HepG2 (cell line): ENCODE results near the gene ELF1. TPM values are rescaled to one million over a fixed set of nuclear protein-coding genes. Genes with fewer than 3 reads are reported as not detected.

Experiments used
- EP300 ChIP-seq, 3 experiments: sonication (generic) in 1 of 3; formaldehyde crosslinking in 1 of 3; IDR thresholded peaks; 2 replicates each; pipeline versions ENCODE4 v1.5.1 to v1.6.1; 2011 to 2020; ENCODE audit warnings: low read depth in 2 of 3, low read length in 2 of 3, borderline replicate concordance in 1 of 3, improper control_type of control experiment in 1 of 3, mild to moderate bottlenecking in 1 of 3, missing genetic modification reagents in 1 of 3, moderate library complexity in 1 of 3
- ESRRA ChIP-seq: sonication (generic); formaldehyde crosslinking; IDR thresholded peaks from 2 replicates; pipeline ENCODE4 v1.5.1; 2020; ENCODE audit warnings: mild to moderate bottlenecking, low read depth, missing genetic modification reagents
- FOXP1 ChIP-seq, 2 experiments: fragments of 450-650 bp in 1 of 2; IDR thresholded peaks; 2 replicates each; pipeline ENCODE4 v1.6.1; 2017 to 2018; ENCODE audit warnings: antibody characterized with exemption in 1 of 2
- HNF4A ChIP-seq: sonication (generic); formaldehyde crosslinking; IDR thresholded peaks from 2 replicates; pipeline ENCODE4 v1.4.0; 2020; ENCODE audit warnings: missing genetic modification reagents
- MAF1 ChIP-seq: sonication (generic); formaldehyde crosslinking; IDR thresholded peaks from 2 replicates; pipeline ENCODE4 v1.5.0; 2020; ENCODE audit warnings: missing genetic modification reagents, borderline replicate concordance
- MAFK ChIP-seq, 2 experiments: IDR thresholded peaks in 1 of 2; conservative IDR thresholded peaks in 1 of 2; 2 replicates each; pipeline ENCODE4 v1.6.1; 2011; ENCODE audit warnings: improper control_type of control experiment in 2 of 2, low read length in 2 of 2
- MIER3 ChIP-seq: IDR thresholded peaks from 2 replicates; pipeline ENCODE4 v1.6.1; 2016; ENCODE audit warnings: missing compliant biosample characterization, borderline replicate concordance
- NFYC ChIP-seq: IDR thresholded peaks from 2 replicates; pipeline ENCODE4 v1.6.1; 2016; ENCODE audit warnings: missing genetic modification reagents, missing compliant biosample characterization
- RAD51 ChIP-seq: fragments of 450-650 bp; IDR thresholded peaks from 2 replicates; pipeline ENCODE4 v1.6.1; 2016; ENCODE audit warnings: borderline replicate concordance
- SP4 ChIP-seq: sonication (generic); formaldehyde crosslinking; IDR thresholded peaks from 2 replicates; pipeline ENCODE4 v1.8.1; 2023; ENCODE audit warnings: mild to moderate bottlenecking, missing genetic modification reagents
- ZBTB1 ChIP-seq: sonication (generic); formaldehyde crosslinking; IDR thresholded peaks from 2 replicates; pipeline ENCODE4 v1.4.0; 2020; ENCODE audit warnings: missing genetic modification reagents, borderline replicate concordance
- ZFP1 ChIP-seq: IDR thresholded peaks from 2 replicates; pipeline ENCODE4 v1.6.1; 2016
- ZNF709 ChIP-seq: sonication (generic); formaldehyde crosslinking; IDR thresholded peaks from 2 replicates; pipeline ENCODE4 v1.5.0; 2020; ENCODE audit warnings: mild to moderate bottlenecking, missing genetic modification reagents
- polyA plus RNA-seq, 8 experiments: library from polyadenylated mRNA; depleted of rRNA in 3 of 8; stranded (reverse) in 7 of 8; unstranded in 1 of 8; fragments of >200 nt; fragmentation: Illumina TruSeq in 4 of 8; extraction: Trizol in 4 of 8; gene quantifications; 2 replicates each; pipeline versions ENCODE4 v1.2.1 to v1.2.3, GENCODE V29; 2011 to 2016; ENCODE audit warnings: low read depth in 4 of 8, missing spikeins in 1 of 8, mixed read lengths in 1 of 8; ENCODE audit not compliant: insufficient read depth in 1 of 8
- total RNA-seq, 5 experiments: library from RNA; depleted of rRNA; stranded (reverse); fragments of >200 nt; fragmentation: Illumina TruSeq; extraction: Trizol; gene quantifications; 2 replicates each; pipeline ENCODE4 v1.2.3, GENCODE V29; 2016; ENCODE audit warnings: low read depth in 1 of 5
- TF ChIP-seq, protein P1 (sequence below): sonication (generic); formaldehyde crosslinking; IDR thresholded peaks from 2 replicates; pipeline ENCODE4 v1.4.0; 2020; ENCODE audit warnings: missing genetic modification reagents
- TF ChIP-seq, protein P2 (sequence below): sonication (generic); formaldehyde crosslinking; IDR thresholded peaks from 2 replicates; pipeline ENCODE4 v1.8.0; 2022; ENCODE audit warnings: missing genetic modification reagents, low read depth, mild to moderate bottlenecking, borderline replicate concordance
- TF ChIP-seq, protein P3 (sequence below): IDR thresholded peaks from 2 replicates; pipeline ENCODE4 v1.6.1; 2016
- TF ChIP-seq, protein P4 (sequence below): sonication (generic); formaldehyde crosslinking; IDR thresholded peaks from 2 replicates; pipeline ENCODE4 v1.8.0; 2022; ENCODE audit warnings: missing genetic modification reagents, mild to moderate bottlenecking, borderline replicate concordance
- TF ChIP-seq, protein P5 (sequence below): sonication (generic); formaldehyde crosslinking; IDR thresholded peaks from 2 replicates; pipeline ENCODE4 v1.4.0; 2020; ENCODE audit warnings: missing genetic modification reagents
- TF ChIP-seq, protein P6 (sequence below): sonication (generic); formaldehyde crosslinking; IDR thresholded peaks from 2 replicates; pipeline ENCODE4 v1.8.0; 2022; ENCODE audit warnings: mild to moderate bottlenecking, missing genetic modification reagents; ENCODE audit not compliant: insufficient replicate concordance

The ELF1 gene
- total and polyA plus RNA-seq, 2 of the 13 experiments (the other 11 are each of a cell fraction or from before 2014, with no cell fraction given) = 24.6 to 71.5 TPM

DNA sequence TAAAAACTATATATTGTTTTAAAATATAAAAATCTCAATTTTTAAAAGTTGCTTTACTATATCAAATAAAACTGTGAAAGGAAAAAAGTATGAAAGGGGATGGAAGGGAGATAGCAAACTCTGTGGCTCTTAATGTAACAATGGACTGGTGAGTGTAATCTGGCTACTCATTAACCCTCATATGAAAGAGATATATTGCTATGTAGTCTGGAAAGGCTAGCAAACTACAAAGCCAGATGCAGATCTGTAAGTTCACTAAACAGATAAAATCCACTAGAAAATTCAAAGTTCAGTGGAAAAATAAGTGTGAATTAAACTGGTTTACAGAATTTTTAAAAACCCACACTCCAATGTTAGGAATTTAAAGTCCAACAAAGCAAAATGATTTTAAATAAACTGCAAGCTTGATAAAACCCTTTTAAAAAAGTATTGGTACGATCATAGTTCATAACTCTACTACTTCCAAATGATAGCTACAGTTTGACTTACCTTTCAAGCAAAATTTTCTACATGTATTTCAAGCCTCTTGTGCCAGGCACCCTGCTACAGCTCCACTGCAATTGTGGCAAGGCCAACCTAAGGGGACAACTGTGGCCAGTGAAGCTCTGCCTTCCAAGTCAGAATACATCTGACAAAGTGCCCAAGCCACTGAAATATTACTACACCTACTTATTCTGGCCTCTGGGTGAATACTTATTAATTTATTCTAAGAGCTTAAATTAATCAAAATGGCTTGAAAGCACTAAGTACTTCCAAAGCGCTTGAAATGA lies 647 bp upstream of the ELF1 start (continued):
- TF ChIP-seq, protein P1, sequence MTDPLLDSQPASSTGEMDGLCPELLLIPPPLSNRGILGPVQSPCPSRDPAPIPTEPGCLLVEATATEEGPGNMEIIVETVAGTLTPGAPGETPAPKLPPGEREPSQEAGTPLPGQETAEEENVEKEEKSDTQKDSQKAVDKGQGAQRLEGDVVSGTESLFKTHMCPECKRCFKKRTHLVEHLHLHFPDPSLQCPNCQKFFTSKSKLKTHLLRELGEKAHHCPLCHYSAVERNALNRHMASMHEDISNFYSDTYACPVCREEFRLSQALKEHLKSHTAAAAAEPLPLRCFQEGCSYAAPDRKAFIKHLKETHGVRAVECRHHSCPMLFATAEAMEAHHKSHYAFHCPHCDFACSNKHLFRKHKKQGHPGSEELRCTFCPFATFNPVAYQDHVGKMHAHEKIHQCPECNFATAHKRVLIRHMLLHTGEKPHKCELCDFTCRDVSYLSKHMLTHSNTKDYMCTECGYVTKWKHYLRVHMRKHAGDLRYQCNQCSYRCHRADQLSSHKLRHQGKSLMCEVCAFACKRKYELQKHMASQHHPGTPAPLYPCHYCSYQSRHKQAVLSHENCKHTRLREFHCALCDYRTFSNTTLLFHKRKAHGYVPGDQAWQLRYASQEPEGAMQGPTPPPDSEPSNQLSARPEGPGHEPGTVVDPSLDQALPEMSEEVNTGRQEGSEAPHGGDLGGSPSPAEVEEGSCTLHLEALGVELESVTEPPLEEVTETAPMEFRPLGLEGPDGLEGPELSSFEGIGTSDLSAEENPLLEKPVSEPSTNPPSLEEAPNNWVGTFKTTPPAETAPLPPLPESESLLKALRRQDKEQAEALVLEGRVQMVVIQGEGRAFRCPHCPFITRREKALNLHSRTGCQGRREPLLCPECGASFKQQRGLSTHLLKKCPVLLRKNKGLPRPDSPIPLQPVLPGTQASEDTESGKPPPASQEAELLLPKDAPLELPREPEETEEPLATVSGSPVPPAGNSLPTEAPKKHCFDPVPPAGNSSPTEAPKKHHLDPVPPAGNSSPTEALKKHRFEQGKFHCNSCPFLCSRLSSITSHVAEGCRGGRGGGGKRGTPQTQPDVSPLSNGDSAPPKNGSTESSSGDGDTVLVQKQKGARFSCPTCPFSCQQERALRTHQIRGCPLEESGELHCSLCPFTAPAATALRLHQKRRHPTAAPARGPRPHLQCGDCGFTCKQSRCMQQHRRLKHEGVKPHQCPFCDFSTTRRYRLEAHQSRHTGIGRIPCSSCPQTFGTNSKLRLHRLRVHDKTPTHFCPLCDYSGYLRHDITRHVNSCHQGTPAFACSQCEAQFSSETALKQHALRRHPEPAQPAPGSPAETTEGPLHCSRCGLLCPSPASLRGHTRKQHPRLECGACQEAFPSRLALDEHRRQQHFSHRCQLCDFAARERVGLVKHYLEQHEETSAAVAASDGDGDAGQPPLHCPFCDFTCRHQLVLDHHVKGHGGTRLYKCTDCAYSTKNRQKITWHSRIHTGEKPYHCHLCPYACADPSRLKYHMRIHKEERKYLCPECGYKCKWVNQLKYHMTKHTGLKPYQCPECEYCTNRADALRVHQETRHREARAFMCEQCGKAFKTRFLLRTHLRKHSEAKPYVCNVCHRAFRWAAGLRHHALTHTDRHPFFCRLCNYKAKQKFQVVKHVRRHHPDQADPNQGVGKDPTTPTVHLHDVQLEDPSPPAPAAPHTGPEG (CRISPR knock-in tag) = no peak
- TF ChIP-seq FOXP1 (IDR thresholded peaks at IDR 0.05) = no peak
- TF ChIP-seq FOXP1 (CRISPR knock-in tag; IDR thresholded peaks at IDR 0.05) = peak; percentile 19; the same call in 1 of the 2 replicates
- TF ChIP-seq, protein P2, sequence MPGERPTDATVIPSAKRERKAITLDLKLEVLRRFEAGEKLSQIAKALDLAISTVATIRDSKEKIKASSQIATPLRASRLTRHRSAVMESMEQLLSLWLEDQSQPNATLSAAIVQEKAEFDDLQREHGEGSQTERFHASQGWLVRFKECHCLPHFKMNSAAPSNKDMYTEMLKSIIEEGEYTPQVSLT = no peak
- TF ChIP-seq, protein P3, sequence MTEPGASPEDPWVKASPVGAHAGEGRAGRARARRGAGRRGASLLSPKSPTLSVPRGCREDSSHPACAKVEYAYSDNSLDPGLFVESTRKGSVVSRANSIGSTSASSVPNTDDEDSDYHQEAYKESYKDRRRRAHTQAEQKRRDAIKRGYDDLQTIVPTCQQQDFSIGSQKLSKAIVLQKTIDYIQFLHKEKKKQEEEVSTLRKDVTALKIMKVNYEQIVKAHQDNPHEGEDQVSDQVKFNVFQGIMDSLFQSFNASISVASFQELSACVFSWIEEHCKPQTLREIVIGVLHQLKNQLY (CRISPR knock-in tag) = no peak
- TF ChIP-seq MIER3 = no peak
- no peak for TF ChIP-seq RAD51
- TF ChIP-seq MAFK (conservative IDR thresholded peaks at IDR 0.05 in 1 of 2, IDR thresholded peaks at IDR 0.05 in 1 of 2; ENCODE audit: low read length in 2 of 2) = no peak
- TF ChIP-seq MAF1 (CRISPR knock-in tag) = no peak
- TF ChIP-seq ZFP1 (CRISPR knock-in tag) = no peak
- no peak for TF ChIP-seq ZBTB1 (CRISPR knock-in tag)
- TF ChIP-seq, protein P4, sequence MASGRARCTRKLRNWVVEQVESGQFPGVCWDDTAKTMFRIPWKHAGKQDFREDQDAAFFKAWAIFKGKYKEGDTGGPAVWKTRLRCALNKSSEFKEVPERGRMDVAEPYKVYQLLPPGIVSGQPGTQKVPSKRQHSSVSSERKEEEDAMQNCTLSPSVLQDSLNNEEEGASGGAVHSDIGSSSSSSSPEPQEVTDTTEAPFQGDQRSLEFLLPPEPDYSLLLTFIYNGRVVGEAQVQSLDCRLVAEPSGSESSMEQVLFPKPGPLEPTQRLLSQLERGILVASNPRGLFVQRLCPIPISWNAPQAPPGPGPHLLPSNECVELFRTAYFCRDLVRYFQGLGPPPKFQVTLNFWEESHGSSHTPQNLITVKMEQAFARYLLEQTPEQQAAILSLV (CRISPR knock-in tag) = no peak
- no peak for TF ChIP-seq NFYC (CRISPR knock-in tag)
- TF ChIP-seq, protein P5, sequence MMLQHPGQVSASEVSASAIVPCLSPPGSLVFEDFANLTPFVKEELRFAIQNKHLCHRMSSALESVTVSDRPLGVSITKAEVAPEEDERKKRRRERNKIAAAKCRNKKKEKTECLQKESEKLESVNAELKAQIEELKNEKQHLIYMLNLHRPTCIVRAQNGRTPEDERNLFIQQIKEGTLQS (CRISPR knock-in tag) = no peak
- TF ChIP-seq, protein P6, sequence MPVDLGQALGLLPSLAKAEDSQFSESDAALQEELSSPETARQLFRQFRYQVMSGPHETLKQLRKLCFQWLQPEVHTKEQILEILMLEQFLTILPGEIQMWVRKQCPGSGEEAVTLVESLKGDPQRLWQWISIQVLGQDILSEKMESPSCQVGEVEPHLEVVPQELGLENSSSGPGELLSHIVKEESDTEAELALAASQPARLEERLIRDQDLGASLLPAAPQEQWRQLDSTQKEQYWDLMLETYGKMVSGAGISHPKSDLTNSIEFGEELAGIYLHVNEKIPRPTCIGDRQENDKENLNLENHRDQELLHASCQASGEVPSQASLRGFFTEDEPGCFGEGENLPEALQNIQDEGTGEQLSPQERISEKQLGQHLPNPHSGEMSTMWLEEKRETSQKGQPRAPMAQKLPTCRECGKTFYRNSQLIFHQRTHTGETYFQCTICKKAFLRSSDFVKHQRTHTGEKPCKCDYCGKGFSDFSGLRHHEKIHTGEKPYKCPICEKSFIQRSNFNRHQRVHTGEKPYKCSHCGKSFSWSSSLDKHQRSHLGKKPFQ (CRISPR knock-in tag) = no peak
- no peak for TF ChIP-seq ESRRA (CRISPR knock-in tag)
- no peak for TF ChIP-seq SP4 (CRISPR knock-in tag)
- peak in 1 of 2 experiments; percentile 48; a peak in 1 of 4 replicates for TF ChIP-seq EP300 (IDR thresholded peaks at IDR 0.05; ENCODE audit: low read depth in 2 of 2, low read length in 2 of 2)
- no peak for TF ChIP-seq EP300 (CRISPR knock-in tag; IDR thresholded peaks at IDR 0.05; ENCODE audit: borderline replicate concordance)
- no peak for TF ChIP-seq ZNF709 (CRISPR knock-in tag)
- TF ChIP-seq HNF4A (CRISPR knock-in tag) = peak; percentile 32; the same call in 1 of the 2 replicates
